Loucy (cell line): Measurements from ENCODE around the gene XIST.
"Not testable (repeated sequence)": the region's sequence is repeated elsewhere in the genome, so short reads cannot be mapped to it uniquely, and the experiment has no call there.

ENCODE experiments used
- H2AFZ ChIP-seq: fragments of 200-600 bp; sonication (generic); 2 replicates; pipeline ENCODE4 v1.6.0; 2016; ENCODE audit warnings: antibody characterized with exemption, mild to moderate bottlenecking, low read length, moderate library complexity
- H3F3A ChIP-seq: fragments of 200-600 bp; 2 replicates; pipeline ENCODE4 v1.6.0; 2016; ENCODE audit warnings: antibody characterized with exemption, low read depth, mild to moderate bottlenecking
- H3K27me3 ChIP-seq: fragments of 200-600 bp; sonication (generic); 2 replicates; pipeline ENCODE4 v1.6.1; 2014; ENCODE audit warnings: low read length, mild to moderate bottlenecking; ENCODE audit not compliant: insufficient read depth, poor library complexity, severe bottlenecking
- H3K36me3 ChIP-seq: fragments of 200-600 bp; sonication (generic); 2 replicates; pipeline ENCODE4 v1.6.1; 2016; ENCODE audit warnings: low read length; ENCODE audit not compliant: insufficient read depth
- H3K4me1 ChIP-seq: fragments of 200-600 bp; sonication (generic); 2 replicates; pipeline ENCODE4 v1.5.1; 2014; ENCODE audit warnings: low read length, mild to moderate bottlenecking; ENCODE audit not compliant: insufficient read depth, poor library complexity, severe bottlenecking
- H3K4me2 ChIP-seq: fragments of 200-600 bp; sonication (generic); 2 replicates; pipeline ENCODE4 v1.6.0; 2014; ENCODE audit warnings: antibody characterized with exemption, low read length, low read depth, mild to moderate bottlenecking; ENCODE audit not compliant: poor library complexity, severe bottlenecking
- H3K4me3 ChIP-seq: fragments of 200-600 bp; sonication (generic); 2 replicates; pipeline ENCODE4 v1.5.1; 2014; ENCODE audit warnings: low read length, mild to moderate bottlenecking, mixed read lengths; ENCODE audit not compliant: poor library complexity, severe bottlenecking
- H3K79me2 ChIP-seq: fragments of 200-600 bp; sonication (generic); 2 replicates; pipeline ENCODE4 v1.6.1; 2014; ENCODE audit warnings: low read length; ENCODE audit not compliant: insufficient read depth
- H3K9ac ChIP-seq: fragments of 200-600 bp; sonication (generic); 2 replicates; pipeline ENCODE4 v1.6.0; 2014; ENCODE audit warnings: mild to moderate bottlenecking, low read depth, low read length, moderate library complexity; ENCODE audit not compliant: poor library complexity, severe bottlenecking
- H3K9me2 ChIP-seq: fragments of 200-600 bp; sonication (generic); replicated peaks from 2 replicates; pipeline ENCODE4 v1.6.1; 2016; ENCODE audit warnings: low read depth, low read length, mixed read lengths
- H3K9me3 ChIP-seq: fragments of 200-600 bp; sonication (generic); 2 replicates; pipeline ENCODE4 v1.6.1; 2014; ENCODE audit warnings: mild to moderate bottlenecking, antibody characterized with exemption, low read length, low read depth; ENCODE audit not compliant: insufficient read depth
- H4K20me1 ChIP-seq: fragments of 200-600 bp; sonication (generic); 2 replicates; pipeline ENCODE4 v1.6.0; 2014; ENCODE audit warnings: antibody characterized with exemption, low read length, mild to moderate bottlenecking; ENCODE audit not compliant: insufficient read depth, poor library complexity, severe bottlenecking
- CTCF ChIP-seq: fragments of 200-600 bp; sonication (generic); conservative IDR thresholded peaks from 2 replicates; pipeline ENCODE4 v1.5.1; 2014; ENCODE audit warnings: mild to moderate bottlenecking, antibody characterized with exemption, low read length
- EZH2phosphoT487 ChIP-seq: fragments of 200-600 bp; IDR thresholded peaks from 2 replicates; pipeline ENCODE4 v1.6.1; 2018; ENCODE audit warnings: antibody characterized with exemption, mild to moderate bottlenecking, moderate library complexity, borderline replicate concordance

The XIST gene

GRCh38 chrX:73852467-73852866 lies at the start of gene XIST:
Gene XIST (minus strand): TSS chrX:73852714.
- H3K4me1 ChIP-seq: no peaks in the 10 kb centered on the region
- no peaks in the 10 kb centered on the region for H3K36me3 ChIP-seq
- H3F3A ChIP-seq: no peaks in the 10 kb centered on the region
- no peaks in the 10 kb centered on the region for H4K20me1 ChIP-seq
- TF ChIP-seq EZH2phosphoT487: no peak
- TF ChIP-seq CTCF: no peak
- H3K9me3 ChIP-seq: no peaks in the 10 kb centered on the region
- H3K79me2 ChIP-seq: no peaks in the 10 kb centered on the region
- no peak within 1 kb of the TSS for H3K9ac ChIP-seq
- no peaks in the 10 kb centered on the region for H3K27me3 ChIP-seq
- H2AFZ ChIP-seq: no peak within 1 kb of the TSS
- H3K9me2 ChIP-seq: no peaks in the 10 kb centered on the region
- no peak within 1 kb of the TSS for H3K4me2 ChIP-seq
- no peak within 1 kb of the TSS for H3K4me3 ChIP-seq

- H3K4me1 ChIP-seq, H2AFZ ChIP-seq, H3K79me2 ChIP-seq, H3K4me3 ChIP-seq, H3K27me3 ChIP-seq, H3K9me2 ChIP-seq, H3F3A ChIP-seq, H3K9ac ChIP-seq, H3K36me3 ChIP-seq, H3K9me3 ChIP-seq, H3K4me2 ChIP-seq, H4K20me1 ChIP-seq: not testable (repeated sequence)
Measured at GRCh38 chrX:73898315-73898714, 45.8 kb upstream of the XIST start.

- H3K9me3 ChIP-seq, H4K20me1 ChIP-seq, H3K4me2 ChIP-seq, H2AFZ ChIP-seq, H3K79me2 ChIP-seq, H3K27me3 ChIP-seq, H3F3A ChIP-seq, H3K4me3 ChIP-seq, H3K9me2 ChIP-seq, H3K36me3 ChIP-seq, H3K4me1 ChIP-seq, H3K9ac ChIP-seq: not testable (repeated sequence)
Measured at GRCh38 chrX:73892515-73893090, 40.1 kb upstream of the XIST start.

- not testable (repeated sequence) for H3K4me1 ChIP-seq, H3K9me3 ChIP-seq, H3K4me3 ChIP-seq, H3K4me2 ChIP-seq, H3K79me2 ChIP-seq, H2AFZ ChIP-seq, H3K36me3 ChIP-seq, H3K27me3 ChIP-seq, H3K9ac ChIP-seq, H3K9me2 ChIP-seq, H3F3A ChIP-seq, H4K20me1 ChIP-seq
Measured at GRCh38 chrX:73882260-73882659, 29.7 kb upstream of the XIST start.

- Histone ChIP-seq H3K27me3 (peaks cover 9% of the 10 kb centered on the region), H3K9ac (no peak overlapping the region), H3K4me3 (no peak overlapping the region), H3K9me2 (no peaks in the 10 kb centered on the region), H3F3A (no peaks in the 10 kb centered on the region), H2AFZ (no peak overlapping the region), H3K9me3 (no peaks in the 10 kb centered on the region), H3K79me2 (no peaks in the 10 kb centered on the region), H3K4me2 (no peak overlapping the region), H3K36me3 (no peaks in the 10 kb centered on the region), H3K4me1 (no peaks in the 10 kb centered on the region), H4K20me1 (no peaks in the 10 kb centered on the region)
- TF ChIP-seq CTCF (no peak), EZH2phosphoT487 (no peak)
Measured at GRCh38 chrX:73877687-73878086, 25.2 kb upstream of the XIST start.
